HG02610 (cell line): Measurements from ENCODE around the gene GGCX.
"Not testable (repeated sequence)": the region's sequence is repeated elsewhere in the genome, so short reads cannot be mapped to it uniquely, and the experiment has no call there.

ENCODE experiments used
- ATAC-seq: cut with Tn5 transposase; IDR thresholded peaks from one replicate; pipeline ENCODE4 v1.9.1; 2021; ENCODE audit warnings: mild to moderate bottlenecking, moderate library complexity; ENCODE audit not compliant: unreplicated experiment

The GGCX gene

DNA sequence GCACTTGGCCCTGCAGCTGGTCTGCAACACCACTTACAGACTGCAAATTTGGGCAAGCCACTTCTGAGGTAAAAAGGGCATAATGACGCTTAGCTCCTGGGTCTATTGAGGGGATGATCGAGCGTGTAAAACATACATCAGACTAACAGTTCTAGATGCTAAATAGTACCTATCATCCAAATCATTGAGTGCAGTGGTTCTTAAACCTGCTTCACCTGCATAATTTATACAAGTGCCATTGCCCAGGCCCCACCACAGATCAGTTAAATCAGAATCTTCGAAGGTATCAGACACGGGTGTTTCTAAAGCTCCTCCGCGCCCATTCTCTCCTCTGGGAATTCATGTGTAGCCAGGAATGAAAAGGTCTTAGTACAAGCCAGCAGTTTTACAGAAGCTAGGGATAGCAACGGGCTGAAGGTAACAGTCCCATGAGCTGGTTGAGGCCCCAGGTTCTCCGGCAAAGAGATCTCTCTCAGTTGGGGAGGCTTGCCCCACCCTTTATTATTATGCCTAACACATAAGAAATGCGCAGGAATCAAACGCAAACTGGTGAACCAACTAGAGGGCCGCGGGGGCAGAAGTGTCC lies 33.5 kb upstream of the GGCX start:
- no peak for ATAC-seq

DNA sequence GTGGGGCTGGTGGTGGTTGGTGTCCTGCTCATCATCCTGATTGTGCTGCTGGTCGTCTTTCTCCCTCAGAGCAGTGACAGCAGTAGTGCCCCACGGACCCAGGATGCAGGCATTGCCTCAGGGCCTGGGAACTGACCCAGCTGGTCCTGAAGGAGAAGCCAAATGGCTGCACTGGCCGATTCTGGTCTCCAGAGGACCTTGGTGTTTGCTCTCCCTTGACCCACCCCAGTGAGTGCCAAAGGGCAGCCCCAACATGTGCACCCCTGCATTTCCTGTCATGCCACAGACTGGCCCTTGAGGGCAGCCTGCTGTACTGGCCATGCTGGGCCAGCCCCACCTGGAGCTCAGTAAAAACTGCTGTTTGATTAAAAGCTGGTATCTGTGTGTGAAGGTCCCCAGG lies 31.7 kb upstream of the GGCX start:
- ATAC-seq, result no peak

GRCh38 chr2:85592299-85592698 lies 31.0 kb upstream of the GGCX start:
- ATAC-seq, result not testable (repeated sequence)

DNA sequence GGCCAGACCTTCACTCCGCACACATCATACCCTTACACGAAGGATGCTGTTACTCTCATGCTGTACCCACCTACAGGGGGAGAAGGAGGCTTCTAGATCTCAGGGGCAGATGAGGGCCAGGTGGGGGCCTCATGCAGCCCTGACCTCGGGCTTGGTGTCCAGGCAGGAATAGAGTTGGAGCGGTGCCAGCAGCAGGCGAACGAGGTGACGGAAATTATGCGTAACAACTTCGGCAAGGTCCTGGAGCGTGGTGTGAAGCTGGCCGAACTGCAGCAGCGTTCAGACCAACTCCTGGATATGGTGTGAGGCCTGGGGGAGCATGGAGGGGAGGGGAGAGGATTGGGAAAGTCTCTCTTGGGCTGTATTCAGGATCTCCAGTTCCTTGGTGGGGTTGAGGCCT lies 30.3 kb upstream of the GGCX start:
- no peak for ATAC-seq

DNA sequence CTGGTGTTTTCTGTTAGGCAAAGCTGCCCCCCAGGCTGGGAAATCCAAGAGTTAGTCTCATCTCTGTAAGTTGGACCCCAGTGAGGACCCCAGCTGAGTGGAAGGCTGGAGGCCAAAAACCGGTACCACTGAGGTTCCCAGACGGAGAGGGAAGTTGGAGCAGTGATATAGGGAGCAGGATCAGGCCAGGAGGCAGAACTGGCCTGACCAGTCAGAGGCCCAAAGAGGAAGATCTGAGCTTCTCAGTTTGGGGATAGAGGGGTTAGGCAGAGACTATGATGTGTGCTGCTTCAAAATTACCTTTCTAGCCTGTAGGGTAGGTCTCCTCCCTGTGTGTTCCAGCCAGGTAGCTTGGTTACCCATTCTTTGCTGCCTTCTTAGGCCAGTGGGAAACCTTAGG lies 29.7 kb upstream of the GGCX start:
- ATAC-seq, result no peak

GRCh38 chr2:85589982-85590791 lies 28.9 kb upstream of the GGCX start:
- ATAC-seq, result no peak

- no peak for ATAC-seq
These were observed 27.9 kb upstream of the GGCX start for GRCh38 chr2:85589181-85589580.

GRCh38 chr2:85588645-85589044 lies 27.4 kb upstream of the GGCX start:
- no peak for ATAC-seq

- ATAC-seq, result no peak
These were observed 26.9 kb upstream of the GGCX start for GRCh38 chr2:85588236-85588635.

- ATAC-seq, result no peak
These were observed 24.4 kb upstream of the GGCX start for GRCh38 chr2:85585781-85586105.

- peak; percentile 66 for ATAC-seq
These were observed 23.8 kb upstream of the GGCX start for GRCh38 chr2:85584857-85585780.

DNA sequence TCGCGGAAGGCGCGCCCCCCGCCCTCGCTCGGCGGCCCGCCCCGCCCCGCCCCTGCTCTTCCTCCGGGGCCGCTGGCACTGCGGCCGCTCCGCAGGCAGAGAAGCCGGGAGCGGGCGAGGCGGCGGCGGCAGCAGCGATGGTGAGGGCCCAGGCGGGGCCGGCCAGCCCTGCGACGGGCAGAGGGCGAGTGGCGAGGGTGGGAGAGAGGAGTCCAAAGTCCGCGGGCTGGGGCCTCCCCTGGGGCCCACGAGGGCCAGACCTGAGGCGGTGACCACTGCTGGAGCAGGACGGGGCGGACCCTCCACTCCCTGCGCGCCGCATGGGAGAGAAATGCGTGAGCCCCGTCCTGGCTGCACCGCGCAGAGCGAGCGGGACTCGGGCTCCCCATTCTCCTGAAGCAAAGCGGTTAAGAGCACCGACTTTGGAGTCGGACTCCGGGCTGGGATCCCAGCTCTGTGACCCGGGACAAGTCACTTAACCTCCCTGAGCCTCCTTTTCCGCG lies 23.1 kb upstream of the GGCX start, which contains the start of gene VAMP5:
TSS of gene VAMP5 (plus strand) at position 78 of the 503 bp plus-strand sequence. CDS start at position 138, 60 bp downstream.
- peak; percentile 18 for ATAC-seq

DNA sequence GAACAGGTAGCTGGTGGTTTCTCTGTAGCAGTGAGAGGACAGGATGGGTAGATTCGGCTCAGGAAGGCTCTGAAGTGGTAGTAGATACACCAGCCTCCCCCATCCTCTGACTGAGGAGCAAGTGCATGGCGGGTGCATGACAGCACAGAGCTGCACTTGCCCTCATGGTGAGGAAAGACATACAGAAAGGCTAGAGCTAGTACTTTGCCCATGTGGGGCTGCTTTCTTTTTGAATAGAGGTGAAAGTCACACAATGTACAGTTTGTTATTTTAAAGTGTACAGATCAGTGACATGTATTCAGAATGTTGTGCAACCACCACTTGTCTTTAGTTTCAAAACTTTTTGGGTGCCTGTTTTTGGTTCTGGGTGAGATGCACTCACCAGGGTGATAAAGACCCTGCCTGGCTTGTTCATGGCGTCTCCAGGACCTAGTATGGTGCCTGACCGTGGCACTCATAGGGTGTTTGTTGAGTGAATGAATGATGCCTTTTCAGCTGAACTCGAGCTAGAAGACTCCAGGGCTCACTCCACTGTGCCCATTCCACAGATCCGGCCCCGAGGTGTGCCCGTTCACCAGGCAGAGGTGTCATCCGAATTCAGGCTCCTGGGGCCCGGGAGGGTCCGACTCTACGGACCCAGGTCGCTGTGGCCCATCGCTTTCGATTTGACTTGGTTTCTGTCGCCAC lies 22.5 kb upstream of the GGCX start:
- ATAC-seq, result peak; percentile 47

DNA sequence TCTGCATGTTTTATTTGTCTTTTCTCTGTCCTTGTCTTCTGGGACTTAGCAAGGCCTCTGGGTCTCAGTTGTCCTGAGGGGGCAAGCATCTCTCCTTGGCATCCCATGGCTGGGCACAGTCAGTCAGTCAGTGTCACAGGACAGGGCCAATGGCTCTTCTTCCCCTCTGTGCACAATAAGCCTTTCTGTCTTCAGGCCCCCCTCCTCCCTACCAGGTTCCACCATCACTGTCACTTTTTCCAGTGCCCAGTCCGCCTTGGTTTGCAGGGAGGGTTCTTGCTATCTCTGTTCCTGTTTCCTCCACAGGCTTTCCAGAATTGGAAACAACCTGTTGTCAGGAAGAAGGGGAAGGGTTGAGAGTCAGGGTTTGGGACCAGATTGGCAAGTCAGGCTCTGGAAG lies 21.2 kb upstream of the GGCX start:
- no peak for ATAC-seq

GRCh38 chr2:85580206-85580605 lies 18.9 kb upstream of the GGCX start:
- no peak for ATAC-seq

GRCh38 chr2:85579266-85579935 lies 18.1 kb upstream of the GGCX start:
- no peak for ATAC-seq

DNA sequence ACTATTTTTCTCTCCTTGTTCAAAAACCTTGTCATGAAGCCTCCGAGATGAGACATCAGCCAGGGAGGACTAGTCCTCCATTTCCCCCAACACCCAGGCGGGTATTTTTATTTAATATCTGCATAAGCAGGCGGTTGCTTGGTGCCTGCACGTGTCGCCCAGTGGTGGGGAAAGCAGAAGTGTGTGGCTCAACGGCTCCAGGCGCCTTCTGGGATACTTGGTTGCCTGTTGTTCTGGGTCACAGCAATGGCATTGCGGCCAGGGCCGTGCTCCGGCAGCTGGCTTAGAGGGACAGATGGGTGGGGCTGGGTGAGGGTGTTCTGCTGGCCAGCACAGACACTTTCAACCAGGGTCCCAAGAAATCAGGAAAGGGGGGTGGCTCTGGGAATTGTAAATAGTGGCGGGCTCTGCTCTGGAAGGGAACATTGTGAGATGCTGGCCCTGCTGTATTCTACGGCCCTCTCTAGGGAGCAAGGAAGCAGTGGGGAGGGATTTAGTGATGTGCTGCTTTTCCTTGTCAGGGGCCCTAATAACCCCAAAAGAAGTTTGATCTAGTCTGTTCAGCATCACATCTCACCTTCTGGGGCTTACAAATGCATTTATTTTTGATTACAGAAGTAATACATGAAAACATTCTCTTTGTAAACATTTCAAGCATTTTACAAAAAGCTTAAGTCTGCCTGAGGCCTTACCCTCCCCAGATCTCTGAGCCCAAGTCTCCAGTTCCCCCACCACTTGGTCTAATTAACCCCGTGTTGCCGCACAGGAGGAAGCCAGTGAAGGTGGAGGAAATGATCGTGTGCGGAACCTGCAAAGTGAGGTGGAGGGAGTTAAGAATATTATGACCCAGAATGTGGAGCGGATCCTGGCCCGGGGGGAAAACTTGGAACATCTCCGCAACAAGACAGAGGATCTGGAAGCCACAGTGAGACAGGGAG lies 17.2 kb upstream of the GGCX start:
- peak; percentile 40 for ATAC-seq

GRCh38 chr2:85577386-85578242 lies 16.3 kb upstream of the GGCX start, which contains the start of gene VAMP8:
Gene VAMP8 (plus strand): TSS chr2:85577586. CDS start chr2:85577647, 61 bp downstream.
- ATAC-seq, result peak; percentile 67
